AG10803 (cell line): ENCODE measurements around the gene PDE6H.

Experiments used
- DNase-seq: peaks from one replicate; pipeline ENCODE4 v3.0.0; 2010; ENCODE audit warnings: low read depth
- H3K4me3 ChIP-seq: 2 replicates; pipeline ENCODE4 v1.5.1; 2011; ENCODE audit warnings: mild to moderate bottlenecking, low read length, control low read depth
- CTCF ChIP-seq: conservative IDR thresholded peaks from 2 replicates; pipeline ENCODE4 v1.5.1; 2011; ENCODE audit warnings: mild to moderate bottlenecking, low read length, control low read depth, inconsistent platforms

Gene PDE6H

GRCh38 chr12:14931791-14932560 lies 40.9 kb upstream of the PDE6H start:
- DNase-seq, result no peak
- no peak overlapping the region for H3K4me3 ChIP-seq
- TF ChIP-seq CTCF, result no peak

- DNase-seq, result no peak
- no peak for TF ChIP-seq CTCF
- no peak overlapping the region for H3K4me3 ChIP-seq
Measured at GRCh38 chr12:14934511-14934910, 38.3 kb upstream of the PDE6H start.

- TF ChIP-seq CTCF, result no peak
- DNase-seq, result no peak
- H3K4me3 ChIP-seq, result no peak overlapping the region
Measured at GRCh38 chr12:14935031-14935430, 37.8 kb upstream of the PDE6H start.

- no peak; the same call in 1 of the 2 replicates for TF ChIP-seq CTCF
- H3K4me3 ChIP-seq, result no peak overlapping the region
- DNase-seq, result no peak
Measured at GRCh38 chr12:14936224-14936861, 36.5 kb upstream of the PDE6H start.

GRCh38 chr12:14937014-14937413 lies 35.8 kb upstream of the PDE6H start:
- TF ChIP-seq CTCF, result no peak; the same call in 1 of the 2 replicates
- no peak for DNase-seq
- H3K4me3 ChIP-seq, result no peak overlapping the region

- TF ChIP-seq CTCF, result no peak
- no peak for DNase-seq
- no peak overlapping the region for H3K4me3 ChIP-seq
Measured at GRCh38 chr12:14937689-14938088, 35.2 kb upstream of the PDE6H start.

GRCh38 chr12:14938301-14938700 lies 34.5 kb upstream of the PDE6H start, which contains the start of gene ERP27:
ERP27 (minus strand) TSS chr12:14938537; CDS start chr12:14938508, 29 bp downstream.
- no peak for TF ChIP-seq CTCF

More at GRCh38 chr12:14938301-14938700, 34.5 kb upstream of the PDE6H start, which contains the start of gene ERP27:
- DNase-seq, result no peak
- no peak within 1 kb of the TSS for H3K4me3 ChIP-seq
